GM12891 (cell line): ENCODE data around the gene ZNF148. TPM values are rescaled to one million over a fixed set of nuclear protein-coding genes. Genes with fewer than 3 reads are reported as not detected.
"Not testable (repeated sequence)": the region's sequence is repeated elsewhere in the genome, so short reads cannot be mapped to it uniquely, and the experiment has no call there.

ENCODE experiments used
- DNase-seq: peaks from one replicate; pipeline ENCODE4 v3.0.0; 2011; ENCODE audit warnings: low spot score; ENCODE audit not compliant: insufficient read length
- FAIRE-seq: peaks from 2 replicates; lab custom pipeline; 2011; peaks lifted over from hg19 to GRCh38; lab: Jason Lieb, UNC
- PAX5 ChIP-seq: IDR thresholded peaks from 2 replicates; pipeline ENCODE4 v1.6.1; 2011; ENCODE audit warnings: low read length, moderate library complexity, mild to moderate bottlenecking; ENCODE audit not compliant: insufficient read depth, severe bottlenecking
- POLR2A ChIP-seq: IDR thresholded peaks from 2 replicates; pipeline ENCODE4 v1.6.1; 2011; ENCODE audit warnings: low read depth, low read length, control low read depth
- POLR2AphosphoS5 ChIP-seq: IDR thresholded peaks from 2 replicates; pipeline ENCODE4 v1.6.1; 2011; ENCODE audit warnings: low read depth, low read length, control low read depth
- POU2F2 ChIP-seq: IDR thresholded peaks from 2 replicates; pipeline ENCODE4 v1.6.1; 2011; ENCODE audit warnings: low read depth, mild to moderate bottlenecking, control low read depth, low read length, moderate library complexity
- SPI1 ChIP-seq: IDR thresholded peaks from 2 replicates; pipeline ENCODE4 v1.6.1; 2011; ENCODE audit warnings: low read depth, low read length, control low read depth
- TAF1 ChIP-seq: IDR thresholded peaks from 2 replicates; pipeline ENCODE4 v1.6.1; 2011; ENCODE audit warnings: low read depth, low read length, control low read depth
- polyA plus RNA-seq: library from polyadenylated mRNA; unstranded; fragments of >200 nt; gene quantifications from one replicate; pipeline ENCODE4 v1.2.1, GENCODE V29; 2012; ENCODE audit warnings: low read depth, missing spikeins, inconsistent platforms; ENCODE audit not compliant: missing spikeins

ZNF148 gene
- polyA plus RNA-seq, result 12.2 TPM

GRCh38 chr3:125374996-125375941, at the start of gene ZNF148:
Gene ZNF148 (minus strand): TSS chr3:125375325. CDS start chr3:125313640, 61,685 bp downstream.
- FAIRE-seq (peak; percentile 96), DNase-seq (peak; percentile 78)
- peak; percentile 91 for TF ChIP-seq TAF1
- TF ChIP-seq SPI1, result peak; percentile 53; the same call in 1 of the 2 replicates
- TF ChIP-seq POLR2A, result peak; percentile 90
- no peak for TF ChIP-seq PAX5
- TF ChIP-seq POU2F2, result no peak
- peak; percentile 89 for TF ChIP-seq POLR2AphosphoS5

- no peak for FAIRE-seq
- TF ChIP-seq POLR2A, result no peak
- TF ChIP-seq TAF1, result no peak
- TF ChIP-seq PAX5, result no peak
- no peak for TF ChIP-seq SPI1
- no peak for TF ChIP-seq POU2F2
- no peak for TF ChIP-seq POLR2AphosphoS5
Observed at GRCh38 chr3:125418306-125418705, 43.2 kb upstream of the ZNF148 start.

GRCh38 chr3:125416235-125416634, 41.1 kb upstream of the ZNF148 start:
- no peak for DNase-seq
- TF ChIP-seq POLR2A (no peak), POLR2AphosphoS5 (no peak), TAF1 (no peak), POU2F2 (no peak), PAX5 (no peak), SPI1 (no peak)
- no peak for FAIRE-seq

More at GRCh38 chr3:125418306-125418705, 43.2 kb upstream of the ZNF148 start:
- no peak for DNase-seq

- DNase-seq (no peak), FAIRE-seq (no peak)
- TF ChIP-seq TAF1 (no peak), SPI1 (no peak), PAX5 (no peak), POLR2AphosphoS5 (no peak), POLR2A (no peak), POU2F2 (no peak)
Observed at GRCh38 chr3:125414669-125415068, 39.5 kb upstream of the ZNF148 start.

- FAIRE-seq, result no peak
- DNase-seq, result no peak
- TF ChIP-seq POU2F2 (no peak), PAX5 (no peak), POLR2AphosphoS5 (no peak), TAF1 (no peak), POLR2A (no peak), SPI1 (no peak)
Observed at GRCh38 chr3:125410922-125411321, 35.8 kb upstream of the ZNF148 start.

GRCh38 chr3:125406070-125406469, 30.9 kb upstream of the ZNF148 start:
- DNase-seq (no peak), FAIRE-seq (no peak)
- no peak for TF ChIP-seq POU2F2
- no peak for TF ChIP-seq SPI1
- TF ChIP-seq POLR2AphosphoS5, result no peak
- no peak for TF ChIP-seq PAX5
- no peak for TF ChIP-seq TAF1
- TF ChIP-seq POLR2A, result no peak

GRCh38 chr3:125405515-125405914, 30.4 kb upstream of the ZNF148 start:
- DNase-seq, FAIRE-seq: not testable (repeated sequence)

- no peak for DNase-seq
- FAIRE-seq, result no peak
- no peak for TF ChIP-seq TAF1
- TF ChIP-seq POLR2A, result no peak
- TF ChIP-seq POLR2AphosphoS5, result no peak
- TF ChIP-seq SPI1, result no peak
- no peak for TF ChIP-seq POU2F2
- no peak for TF ChIP-seq PAX5
Observed at GRCh38 chr3:125403789-125404188, 28.7 kb upstream of the ZNF148 start.

- TF ChIP-seq TAF1, result no peak
- FAIRE-seq, result no peak
Observed at GRCh38 chr3:125402639-125403038, 27.5 kb upstream of the ZNF148 start.

GRCh38 chr3:125401402-125401801, 26.3 kb upstream of the ZNF148 start:
- no peak for FAIRE-seq
- no peak for DNase-seq
- no peak for TF ChIP-seq POLR2AphosphoS5
- TF ChIP-seq POU2F2, result no peak
- TF ChIP-seq SPI1, result no peak
- no peak for TF ChIP-seq POLR2A
- TF ChIP-seq PAX5, result no peak
- no peak for TF ChIP-seq TAF1

More at GRCh38 chr3:125402639-125403038, 27.5 kb upstream of the ZNF148 start:
- DNase-seq, result no peak
